Upper lobe of left lung (tissue), 6 donors: ENCODE measurements around the gene L3MBTL1. TPM values are rescaled to one million over a fixed set of nuclear protein-coding genes. Genes with fewer than 3 reads are reported as not detected.
"Not testable (repeated sequence)": the region's sequence is repeated elsewhere in the genome, so short reads cannot be mapped to it uniquely, and the experiment has no call there.

Source experiments
- ATAC-seq, 2 donors: fragments of 200-7000 bp; cut with Tn5 transposase; one replicate each; pipeline ENCODE4 v1.9.1; 2022; ENCODE audit warnings: mild to moderate bottlenecking in 2 of 2, moderate library complexity in 2 of 2; ENCODE audit not compliant: low FRiP score in 2 of 2
- DNase-seq, 2 donors: peaks; one replicate each; pipeline ENCODE4 v3.0.0-alpha.2; 2019 to 2020
- H3K27ac ChIP-seq, 4 donors: fragments of 200-600 bp; sonication (generic); one replicate each; pipeline ENCODE4 v1.5.1; 2016 to 2019
- H3K27me3 ChIP-seq, 4 donors: fragments of 200-600 bp; sonication (generic); one replicate each; pipeline ENCODE4 v1.5.1; 2017 to 2019
- H3K36me3 ChIP-seq, 4 donors: fragments of 200-600 bp; sonication (generic); one replicate each; pipeline ENCODE4 v1.5.1; 2016 to 2019
- H3K4me1 ChIP-seq, 4 donors: fragments of 200-600 bp; sonication (generic); one replicate each; pipeline ENCODE4 v1.5.1; 2018 to 2019
- H3K4me3 ChIP-seq, 4 donors: fragments of 200-600 bp; sonication (generic); one replicate each; pipeline ENCODE4 v1.5.1; 2017 to 2019; ENCODE audit warnings: mild to moderate bottlenecking in 2 of 4, moderate library complexity in 1 of 4
- H3K9me3 ChIP-seq, 4 donors: fragments of 200-600 bp; sonication (generic); one replicate each; pipeline ENCODE4 v1.5.1; 2018 to 2019
- EP300 ChIP-seq, 4 donors: sonication (generic); formaldehyde crosslinking; IDR thresholded peaks; one replicate each; pipeline ENCODE4 v1.5.1; 2017; ENCODE audit warnings: antibody characterized with exemption in 4 of 4, control low read depth in 2 of 4
- POLR2A ChIP-seq, 4 donors: fragments of 450-650 bp; IDR thresholded peaks; one replicate each; pipeline ENCODE4 v1.5.1; 2016 to 2017; ENCODE audit warnings: antibody characterized with exemption in 4 of 4, mild to moderate bottlenecking in 2 of 4
- POLR2AphosphoS5 ChIP-seq, 2 donors: sonication (generic); formaldehyde crosslinking; IDR thresholded peaks; one replicate each; pipeline ENCODE4 v1.5.1; 2017; ENCODE audit warnings: antibody characterized with exemption in 2 of 2
- WGBS, 2 donors: methylation state at CpG; one replicate each; pipeline ENCODE4 v1.1.5; 2017 to 2018; 5-methylcytosine and 5-hydroxymethylcytosine counted together
- total RNA-seq, 6 donors: library from RNA; depleted of rRNA in 4 of 6; stranded (reverse); fragments of >200 nt in 4 of 6; gene quantifications; one replicate each; pipeline versions ENCODE4 v1.1.0 to v1.2.1, GENCODE V29; 2016 to 2021
- TF ChIP-seq, protein P1 (sequence below), 6 experiments: fragments of 450-650 bp in 4 of 6; fragments of 200-600 bp in 2 of 6; sonication (generic) in 2 of 6; IDR thresholded peaks; one replicate each; pipeline ENCODE4 v1.5.1; 2016 to 2019; ENCODE audit warnings: antibody characterized with exemption in 6 of 6
- donor health status: DM: no; HTN: no; CAD: no; lungs with moderate emphysema.
- donor health status: DM: no; HTN: yes; CAD: no; lungs with severe emphysema.

The L3MBTL1 gene
- total RNA-seq, 6 donors from 2014 or later = 4.9 to 50.3 (median 11.3) TPM

DNA sequence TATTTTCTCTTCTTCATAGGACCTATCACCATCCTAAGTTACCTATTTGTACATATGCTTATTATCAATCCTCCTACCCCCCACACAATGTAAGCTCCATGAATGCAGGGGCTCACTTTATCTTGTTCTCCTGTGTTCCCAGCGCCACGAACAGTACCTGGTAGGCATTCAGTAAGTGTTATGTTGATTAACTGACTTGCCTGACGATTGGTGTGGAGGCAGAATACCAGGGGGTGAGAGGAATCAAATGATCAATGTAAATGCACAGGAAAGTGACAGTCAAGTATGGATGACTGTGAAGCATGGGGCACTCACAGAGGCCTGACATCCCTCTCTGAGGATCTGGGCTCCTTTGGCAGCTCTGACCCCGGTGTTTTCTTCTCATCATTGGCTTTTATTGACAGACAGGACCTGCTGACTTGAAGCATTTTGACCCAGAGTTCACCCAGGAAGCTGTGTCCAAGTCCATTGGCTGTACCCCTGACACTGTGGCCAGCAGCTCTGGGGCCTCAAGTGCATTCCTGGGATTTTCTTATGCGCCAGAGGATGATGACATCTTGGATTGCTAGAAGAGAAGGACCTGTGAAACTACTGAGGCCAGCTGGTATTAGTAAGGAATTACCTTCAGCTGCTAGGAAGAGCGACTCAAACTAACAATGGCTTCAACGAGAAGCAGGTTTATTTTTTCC, 77.1 kb downstream of the L3MBTL1 start:
- no peaks in the 10 kb centered on the region for H3K36me3 ChIP-seq
- no peaks in the 10 kb centered on the region for H3K9me3 ChIP-seq
- DNase-seq (peak in 1 of 2 donors; percentile 65), ATAC-seq (peak; percentile 53 to 76)
- H3K4me1 ChIP-seq = peaks cover 8 to 20% (median 16%) of the 10 kb centered on the region in 4 donors
- peak; percentile 47 to 59 for TF ChIP-seq POLR2AphosphoS5 (IDR thresholded peaks at IDR 0.05)
- peak in 1 of 4 donors; percentile 33 for TF ChIP-seq EP300 (IDR thresholded peaks at IDR 0.05)
- no peak for TF ChIP-seq POLR2A (IDR thresholded peaks at IDR 0.05)
- TF ChIP-seq, protein P1, sequence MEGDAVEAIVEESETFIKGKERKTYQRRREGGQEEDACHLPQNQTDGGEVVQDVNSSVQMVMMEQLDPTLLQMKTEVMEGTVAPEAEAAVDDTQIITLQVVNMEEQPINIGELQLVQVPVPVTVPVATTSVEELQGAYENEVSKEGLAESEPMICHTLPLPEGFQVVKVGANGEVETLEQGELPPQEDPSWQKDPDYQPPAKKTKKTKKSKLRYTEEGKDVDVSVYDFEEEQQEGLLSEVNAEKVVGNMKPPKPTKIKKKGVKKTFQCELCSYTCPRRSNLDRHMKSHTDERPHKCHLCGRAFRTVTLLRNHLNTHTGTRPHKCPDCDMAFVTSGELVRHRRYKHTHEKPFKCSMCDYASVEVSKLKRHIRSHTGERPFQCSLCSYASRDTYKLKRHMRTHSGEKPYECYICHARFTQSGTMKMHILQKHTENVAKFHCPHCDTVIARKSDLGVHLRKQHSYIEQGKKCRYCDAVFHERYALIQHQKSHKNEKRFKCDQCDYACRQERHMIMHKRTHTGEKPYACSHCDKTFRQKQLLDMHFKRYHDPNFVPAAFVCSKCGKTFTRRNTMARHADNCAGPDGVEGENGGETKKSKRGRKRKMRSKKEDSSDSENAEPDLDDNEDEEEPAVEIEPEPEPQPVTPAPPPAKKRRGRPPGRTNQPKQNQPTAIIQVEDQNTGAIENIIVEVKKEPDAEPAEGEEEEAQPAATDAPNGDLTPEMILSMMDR (IDR thresholded peaks at IDR 0.05) = no peak
- no peaks in the 10 kb centered on the region for H3K27me3 ChIP-seq
- WGBS, 2 donors = 56 to 57% methylated on average over 7 of the region's 7 CpGs
- H3K27ac ChIP-seq = peak overlapping the region; percentile 25 to 67 (median 38)
- H3K4me3 ChIP-seq = no peak overlapping the region

DNA sequence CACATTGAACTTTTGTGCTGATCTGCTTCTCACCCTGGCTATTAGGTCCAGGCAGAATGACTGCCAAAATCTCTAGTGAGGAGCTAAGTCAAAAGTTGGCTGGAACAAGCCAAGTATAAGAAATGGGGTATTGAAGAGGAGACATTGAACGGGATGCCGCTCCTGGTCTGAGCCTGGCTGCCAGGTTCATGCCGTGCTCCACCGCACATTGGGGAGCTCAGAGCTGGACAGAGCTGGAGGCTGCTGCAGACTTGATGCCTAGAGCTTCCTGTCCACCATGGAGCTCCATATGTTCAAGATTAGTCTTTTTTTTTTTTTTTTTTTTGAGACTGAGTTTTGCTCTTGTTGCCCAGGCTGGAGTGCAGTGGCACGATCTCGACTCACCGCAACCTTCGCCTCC, 79.1 kb downstream of the L3MBTL1 start:
- Histone ChIP-seq H3K27ac (no peak overlapping the region), H3K4me3 (no peak overlapping the region), H3K36me3 (no peaks in the 10 kb centered on the region), H3K4me1 (peaks cover 20 to 32% (median 29%) of the 10 kb centered on the region in 4 donors), H3K9me3 (no peaks in the 10 kb centered on the region), H3K27me3 (no peaks in the 10 kb centered on the region)
- DNase-seq (no peak), ATAC-seq (no peak)
- WGBS, 2 donors = 84 to 90% methylated on average over 8 of the region's 8 CpGs
- TF ChIP-seq EP300 (IDR thresholded peaks at IDR 0.05) = no peak
- TF ChIP-seq, protein P1 (IDR thresholded peaks at IDR 0.05) = no peak
- no peak for TF ChIP-seq POLR2A (IDR thresholded peaks at IDR 0.05)
- TF ChIP-seq POLR2AphosphoS5 (IDR thresholded peaks at IDR 0.05) = no peak

DNA sequence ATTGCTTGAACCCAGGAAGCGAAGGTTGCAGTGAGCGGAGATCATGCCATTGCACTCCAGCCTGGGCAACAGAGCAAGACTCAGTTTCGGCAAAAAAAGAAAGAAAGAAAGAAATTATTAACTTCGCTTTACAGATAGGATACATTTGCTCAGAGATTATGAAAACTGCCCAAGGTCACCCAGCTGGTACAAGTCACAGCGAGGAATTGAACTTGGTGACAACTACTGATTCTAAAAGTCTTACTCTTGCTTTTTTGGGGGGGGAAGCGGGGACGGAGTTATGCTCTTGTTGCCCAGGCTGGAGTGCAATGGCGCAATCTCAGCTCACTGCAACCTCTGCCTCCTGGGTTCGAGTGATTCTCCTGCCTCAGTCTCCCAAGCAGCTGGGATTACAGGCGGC, 81.0 kb downstream of the L3MBTL1 start:
- not testable (repeated sequence) for DNase-seq, H3K4me3 ChIP-seq, H3K27me3 ChIP-seq, H3K36me3 ChIP-seq, ATAC-seq, H3K9me3 ChIP-seq, H3K27ac ChIP-seq
- H3K4me1 ChIP-seq = peaks cover 25 to 36% (median 31%) of the 10 kb centered on the region in 4 donors
- 88 to 92% methylated on average over 10 of the region's 10 CpGs for WGBS, 2 donors

DNA sequence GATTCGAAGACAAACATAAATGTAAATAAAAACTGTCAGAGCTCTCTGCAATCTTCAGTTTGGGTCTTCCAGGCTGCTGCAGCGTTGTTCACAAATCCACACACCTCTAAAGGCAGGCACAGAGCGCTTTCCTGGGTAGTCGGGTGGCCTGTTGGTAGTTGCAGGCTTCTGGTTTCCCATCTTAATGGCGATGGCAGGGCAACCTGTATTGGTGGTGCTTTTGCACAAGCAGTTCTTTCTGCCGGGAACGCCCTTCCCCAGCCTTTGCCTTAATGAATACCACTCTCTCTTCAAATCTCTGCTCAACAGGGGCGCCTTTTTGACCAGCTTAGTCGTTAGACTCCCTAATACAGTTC, 82.5 kb downstream of the L3MBTL1 start:
- WGBS, 2 donors = 27 to 29% methylated on average over 8 to 9 of the region's 9 CpGs

More for the DNA sequence above, 82.5 kb downstream of the L3MBTL1 start:
- no peak for TF ChIP-seq EP300 (IDR thresholded peaks at IDR 0.05)
- TF ChIP-seq POLR2A (IDR thresholded peaks at IDR 0.05) = no peak
- TF ChIP-seq POLR2AphosphoS5 (IDR thresholded peaks at IDR 0.05) = no peak
- TF ChIP-seq, protein P1 (IDR thresholded peaks at IDR 0.05) = no peak
- no peaks in the 10 kb centered on the region for H3K27me3 ChIP-seq
- peak overlapping the region in 3 of 4 donors; percentile 81 to 92 (median 88) for H3K4me3 ChIP-seq
- H3K27ac ChIP-seq = peak overlapping the region; percentile 75 to 91 (median 80)
- no peaks in the 10 kb centered on the region for H3K9me3 ChIP-seq
- peaks cover 0 to 6% (median 1%) of the 10 kb centered on the region in 4 donors for H3K36me3 ChIP-seq
- DNase-seq (peak in 1 of 2 donors; percentile 26), ATAC-seq (no peak)
- peaks cover 16 to 24% (median 19%) of the 10 kb centered on the region in 4 donors for H3K4me1 ChIP-seq
